HepG2 (cell line): ENCODE results near the gene GP2. TPM values are rescaled to one million over a fixed set of nuclear protein-coding genes. Genes with fewer than 3 reads are reported as not detected.

Source experiments
- ATAC-seq: fragments of 200-7000 bp; cut with Tn5 transposase; 3 replicates; pipeline ENCODE4 v1.9.1; 2020; ENCODE audit warnings: mild to moderate bottlenecking, moderate library complexity
- BruUV-seq: library from RNA; stranded (reverse); fragments of 400-500 nt; replicated peaks from 2 replicates; lab custom pipeline; 2021; lab: Mats Ljungman, UMichigan
- CTCF ChIA-PET: fragments of 300-600 bp; formaldehyde crosslinking; extraction: SDS; loops from one replicate; lab custom pipeline; 2021; ENCODE audit warnings: low total read pairs, inconsistent platforms, low intra/inter-chr PET ratio; lab: Yijun Ruan, JAX
- POLR2A ChIA-PET: fragments of 350-600 bp; sonication (Branson Sonifier 250); formaldehyde crosslinking; loops from one replicate; lab custom pipeline; 2020; ENCODE audit warnings: antibody characterized with exemption, inconsistent platforms; lab: Yijun Ruan, JAX
- DNase-seq: peaks from one replicate; pipeline ENCODE4 v3.0.0-alpha.2; 2015; ENCODE audit warnings: low spot score
- FAIRE-seq: peaks from 3 replicates; lab custom pipeline; 2011; peaks lifted over from hg19 to GRCh38; lab: Jason Lieb, UNC
- H2AFZ ChIP-seq: one replicate; pipeline ENCODE4 v1.6.1; 2011; ENCODE audit warnings: low read length, inconsistent platforms
- H3K27ac ChIP-seq: fragments of 300-600 bp; 3 replicates; pipeline ENCODE4 v1.8.0; 2011; ENCODE audit warnings: mixed run types, mild to moderate bottlenecking, mixed read lengths, low read length, inconsistent platforms; ENCODE audit not compliant: insufficient read depth; ENCODE audit errors: extremely low read length
- H3K27me3 ChIP-seq, 2 experiments: fragments of 200-600 bp in 1 of 2; 2 replicates in 1 of 2; 3 replicates in 1 of 2; pipeline versions ENCODE4 v1.6.0 to v1.8.0; 2011; ENCODE audit warnings: low read length in 2 of 2, mild to moderate bottlenecking in 2 of 2, moderate library complexity in 2 of 2, inconsistent platforms in 1 of 2; ENCODE audit not compliant: insufficient read depth in 2 of 2, control insufficient read depth in 1 of 2
- H3K36me3 ChIP-seq, 2 experiments: fragments of 200-600 bp in 1 of 2; replicated peaks in 1 of 2; 2 replicates in 1 of 2; 3 replicates in 1 of 2; pipeline versions ENCODE4 v1.5.1 to v1.8.0; 2011; ENCODE audit warnings: low read length in 2 of 2, inconsistent platforms in 1 of 2; ENCODE audit not compliant: insufficient read depth in 2 of 2, control insufficient read depth in 1 of 2
- H3K4me1 ChIP-seq: 2 replicates; pipeline ENCODE4 v1.5.1; 2012; ENCODE audit warnings: low read length, inconsistent platforms; ENCODE audit not compliant: insufficient read depth
- H3K4me2 ChIP-seq: 2 replicates; pipeline ENCODE4 v1.6.0; 2011; ENCODE audit warnings: low read depth, low read length, inconsistent platforms
- H3K4me3 ChIP-seq, 3 experiments: fragments of 200-600 bp in 1 of 3; sonication (generic), shearing (Covaris generic) in 1 of 3; replicated peaks in 1 of 3; 2 replicates each; pipeline ENCODE4 v1.5.1; 2011 to 2016; ENCODE audit warnings: low read length in 3 of 3, inconsistent platforms in 2 of 3, low read depth in 2 of 3, mild to moderate bottlenecking in 2 of 3, control low read depth in 1 of 3, mixed read lengths in 1 of 3; ENCODE audit not compliant: insufficient read depth in 1 of 3
- H3K79me2 ChIP-seq: one replicate; pipeline ENCODE4 v1.6.1; 2011; ENCODE audit warnings: low read length, inconsistent platforms; ENCODE audit not compliant: insufficient read depth
- H3K9ac ChIP-seq: 2 replicates; pipeline ENCODE4 v1.6.0; 2011; ENCODE audit warnings: mild to moderate bottlenecking, low read depth, low read length, inconsistent platforms; ENCODE audit not compliant: insufficient read depth
- H3K9me3 ChIP-seq: 2 replicates; pipeline ENCODE4 v1.5.1; 2012; ENCODE audit warnings: mild to moderate bottlenecking, low read length
- H4K20me1 ChIP-seq: 2 replicates; pipeline ENCODE4 v1.6.0; 2011; ENCODE audit warnings: inconsistent platforms, mild to moderate bottlenecking, low read length, moderate library complexity; ENCODE audit not compliant: insufficient read depth
- ADNP ChIP-seq: sonication (generic); formaldehyde crosslinking; IDR thresholded peaks from 2 replicates; pipeline ENCODE4 v1.4.0; 2020; ENCODE audit warnings: missing genetic modification reagents
- ELF3 ChIP-seq: IDR thresholded peaks from 2 replicates; pipeline ENCODE4 v1.6.1; 2016; ENCODE audit warnings: missing genetic modification reagents, missing compliant biosample characterization
- IRF2 ChIP-seq: IDR thresholded peaks from 2 replicates; pipeline ENCODE4 v1.6.1; 2018; ENCODE audit warnings: missing genetic modification reagents, missing compliant biosample characterization
- MEIS2 ChIP-seq: sonication (generic); formaldehyde crosslinking; IDR thresholded peaks from 2 replicates; pipeline ENCODE4 v1.9.0; 2021; ENCODE audit warnings: mild to moderate bottlenecking, missing genetic modification reagents
- MTF1 ChIP-seq: sonication (generic); formaldehyde crosslinking; IDR thresholded peaks from 2 replicates; pipeline ENCODE4 v1.5.0; 2020; ENCODE audit warnings: missing genetic modification reagents
- TBL1XR1 ChIP-seq: fragments of 150-350 bp; IDR thresholded peaks from 2 replicates; pipeline ENCODE4 v1.6.1; 2014; ENCODE audit warnings: borderline replicate concordance, low read length; ENCODE audit not compliant: partially characterized antibody
- ZBTB38 ChIP-seq: sonication (generic); formaldehyde crosslinking; IDR thresholded peaks from 2 replicates; pipeline ENCODE4 v1.5.1; 2020; ENCODE audit warnings: mild to moderate bottlenecking, missing genetic modification reagents
- ZFP82 ChIP-seq: sonication (generic); formaldehyde crosslinking; IDR thresholded peaks from 2 replicates; pipeline ENCODE4 v1.5.1; 2020; ENCODE audit warnings: mild to moderate bottlenecking, missing genetic modification reagents, borderline replicate concordance
- ZNF354B ChIP-seq: sonication (generic); formaldehyde crosslinking; IDR thresholded peaks from 2 replicates; pipeline ENCODE4 v1.8.0; 2022; ENCODE audit warnings: mild to moderate bottlenecking, missing genetic modification reagents
- ZNF614 ChIP-seq: IDR thresholded peaks from 2 replicates; pipeline ENCODE4 v1.6.1; 2018; ENCODE audit warnings: missing biosample characterization, missing genetic modification reagents, inconsistent platforms, borderline replicate concordance
- WGBS: methylation state at CpG from one replicate; pipeline ENCODE4 v1.1.6; 2017; ENCODE audit warnings: low lambda C conversion rate; 5-methylcytosine and 5-hydroxymethylcytosine counted together
- in situ Hi-C: cut with HindIII; loops from 2 replicates; pipeline ENCODE4 v1.10.0; 2017; ENCODE audit warnings: low pct_unique_long_range_greater_than_20kb; ENCODE audit not compliant: extremely low pct_ligation_motif_present
- intact Hi-C: fragments of 100-400 bp; cut with micrococcal nuclease; formaldehyde crosslinking; loops from one replicate; pipeline ENCODE4 v1.10.0; 2022; ENCODE audit not compliant: unreplicated experiment
- polyA plus RNA-seq, 8 experiments: library from polyadenylated mRNA; depleted of rRNA in 3 of 8; stranded (reverse) in 7 of 8; unstranded in 1 of 8; fragments of >200 nt; fragmentation: Illumina TruSeq in 4 of 8; extraction: Trizol in 4 of 8; gene quantifications; 2 replicates each; pipeline versions ENCODE4 v1.2.1 to v1.2.3, GENCODE V29; 2011 to 2016; ENCODE audit warnings: low read depth in 4 of 8, missing spikeins in 1 of 8, mixed read lengths in 1 of 8; ENCODE audit not compliant: insufficient read depth in 1 of 8
- total RNA-seq, 5 experiments: library from RNA; depleted of rRNA; stranded (reverse); fragments of >200 nt; fragmentation: Illumina TruSeq; extraction: Trizol; gene quantifications; 2 replicates each; pipeline ENCODE4 v1.2.3, GENCODE V29; 2016; ENCODE audit warnings: low read depth in 1 of 5
- TF ChIP-seq, protein P1 (sequence below): sonication (generic); formaldehyde crosslinking; IDR thresholded peaks from 2 replicates; pipeline ENCODE4 v1.4.0; 2020; ENCODE audit warnings: missing genetic modification reagents
- TF ChIP-seq, protein P2 (sequence below): sonication (generic); formaldehyde crosslinking; IDR thresholded peaks from 2 replicates; pipeline ENCODE4 v1.5.0; 2020; ENCODE audit warnings: mild to moderate bottlenecking, missing genetic modification reagents
- TF ChIP-seq, protein P3 (sequence below): sonication (generic); formaldehyde crosslinking; IDR thresholded peaks from 2 replicates; pipeline ENCODE4 v1.8.0; 2022; ENCODE audit warnings: missing genetic modification reagents, low read depth, mild to moderate bottlenecking, borderline replicate concordance
- TF ChIP-seq, protein P4 (sequence below): IDR thresholded peaks from 2 replicates; pipeline ENCODE4 v1.6.1; 2016; ENCODE audit warnings: low read depth, missing genetic modification reagents, missing compliant biosample characterization

The GP2 gene
- total and polyA plus RNA-seq, 2 of the 13 experiments (the other 11 are each of a cell fraction or from before 2014, with no cell fraction given) = 0.15 to 0.69 TPM

DNA sequence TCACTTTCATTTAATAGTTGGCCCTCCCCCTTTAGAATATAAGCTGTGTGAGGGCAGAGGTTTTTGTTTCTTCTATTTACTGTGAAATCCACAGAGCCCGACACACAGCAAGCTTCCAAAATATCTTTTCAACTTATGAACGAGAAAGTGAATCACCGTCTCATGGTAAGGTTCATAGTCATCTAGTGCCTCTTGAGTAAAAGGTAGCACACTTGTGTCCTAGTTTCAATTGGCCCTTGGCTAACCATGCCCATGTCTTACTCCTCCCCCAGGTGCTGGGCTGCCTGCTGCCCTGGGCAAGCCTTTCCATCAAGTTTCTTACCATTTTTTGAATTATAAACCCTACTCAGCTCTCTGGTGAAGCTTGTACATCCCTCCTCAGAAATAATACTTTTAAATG, 12.4 kb upstream of the GP2 start:
- Histone ChIP-seq H4K20me1 (no peaks in the 10 kb centered on the region), H3K79me2 (no peaks in the 10 kb centered on the region), H3K9me3 (no peaks in the 10 kb centered on the region), H3K36me3 (no peaks in the 10 kb centered on the region), H3K27me3 (peaks cover 0 to 24% of the 10 kb centered on the region in 2 experiments; a peak in 4 of 5 replicates), H3K4me2 (no peak overlapping the region), H2AFZ (no peak overlapping the region), H3K27ac (no peak overlapping the region)
- CTCF ChIA-PET = no interaction called here
- POLR2A ChIA-PET = no interaction called here
- no TSS peak for BruUV-seq
- no peak for ATAC-seq
- TF ChIP-seq, protein P1, sequence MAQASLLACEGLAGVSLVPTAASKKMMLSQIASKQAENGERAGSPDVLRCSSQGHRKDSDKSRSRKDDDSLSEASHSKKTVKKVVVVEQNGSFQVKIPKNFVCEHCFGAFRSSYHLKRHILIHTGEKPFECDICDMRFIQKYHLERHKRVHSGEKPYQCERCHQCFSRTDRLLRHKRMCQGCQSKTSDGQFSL (CRISPR knock-in tag) = no peak
- TF ChIP-seq ZNF354B (CRISPR knock-in tag) (no peak), MEIS2 (CRISPR knock-in tag) (no peak), IRF2 (CRISPR knock-in tag) (no peak), ELF3 (CRISPR knock-in tag) (no peak), TBL1XR1 (no peak), MTF1 (no peak), ADNP (CRISPR knock-in tag) (no peak), ZFP82 (CRISPR knock-in tag) (no peak), ZBTB38 (CRISPR knock-in tag) (no peak), ZNF614 (no peak)
- TF ChIP-seq, protein P2, sequence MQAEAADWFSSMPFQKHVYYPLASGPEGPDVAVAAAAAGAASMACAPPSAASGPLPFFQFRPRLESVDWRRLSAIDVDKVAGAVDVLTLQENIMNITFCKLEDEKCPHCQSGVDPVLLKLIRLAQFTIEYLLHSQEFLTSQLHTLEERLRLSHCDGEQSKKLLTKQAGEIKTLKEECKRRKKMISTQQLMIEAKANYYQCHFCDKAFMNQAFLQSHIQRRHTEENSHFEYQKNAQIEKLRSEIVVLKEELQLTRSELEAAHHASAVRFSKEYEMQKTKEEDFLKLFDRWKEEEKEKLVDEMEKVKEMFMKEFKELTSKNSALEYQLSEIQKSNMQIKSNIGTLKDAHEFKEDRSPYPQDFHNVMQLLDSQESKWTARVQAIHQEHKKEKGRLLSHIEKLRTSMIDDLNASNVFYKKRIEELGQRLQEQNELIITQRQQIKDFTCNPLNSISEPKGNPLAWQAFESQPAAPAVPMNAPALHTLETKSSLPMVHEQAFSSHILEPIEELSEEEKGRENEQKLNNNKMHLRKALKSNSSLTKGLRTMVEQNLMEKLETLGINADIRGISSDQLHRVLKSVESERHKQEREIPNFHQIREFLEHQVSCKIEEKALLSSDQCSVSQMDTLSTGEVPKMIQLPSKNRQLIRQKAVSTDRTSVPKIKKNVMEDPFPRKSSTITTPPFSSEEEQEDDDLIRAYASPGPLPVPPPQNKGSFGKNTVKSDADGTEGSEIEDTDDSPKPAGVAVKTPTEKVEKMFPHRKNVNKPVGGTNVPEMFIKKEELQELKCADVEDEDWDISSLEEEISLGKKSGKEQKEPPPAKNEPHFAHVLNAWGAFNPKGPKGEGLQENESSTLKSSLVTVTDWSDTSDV (CRISPR knock-in tag) = no peak
- TF ChIP-seq, protein P3, sequence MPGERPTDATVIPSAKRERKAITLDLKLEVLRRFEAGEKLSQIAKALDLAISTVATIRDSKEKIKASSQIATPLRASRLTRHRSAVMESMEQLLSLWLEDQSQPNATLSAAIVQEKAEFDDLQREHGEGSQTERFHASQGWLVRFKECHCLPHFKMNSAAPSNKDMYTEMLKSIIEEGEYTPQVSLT = no peak
- TF ChIP-seq, protein P4, sequence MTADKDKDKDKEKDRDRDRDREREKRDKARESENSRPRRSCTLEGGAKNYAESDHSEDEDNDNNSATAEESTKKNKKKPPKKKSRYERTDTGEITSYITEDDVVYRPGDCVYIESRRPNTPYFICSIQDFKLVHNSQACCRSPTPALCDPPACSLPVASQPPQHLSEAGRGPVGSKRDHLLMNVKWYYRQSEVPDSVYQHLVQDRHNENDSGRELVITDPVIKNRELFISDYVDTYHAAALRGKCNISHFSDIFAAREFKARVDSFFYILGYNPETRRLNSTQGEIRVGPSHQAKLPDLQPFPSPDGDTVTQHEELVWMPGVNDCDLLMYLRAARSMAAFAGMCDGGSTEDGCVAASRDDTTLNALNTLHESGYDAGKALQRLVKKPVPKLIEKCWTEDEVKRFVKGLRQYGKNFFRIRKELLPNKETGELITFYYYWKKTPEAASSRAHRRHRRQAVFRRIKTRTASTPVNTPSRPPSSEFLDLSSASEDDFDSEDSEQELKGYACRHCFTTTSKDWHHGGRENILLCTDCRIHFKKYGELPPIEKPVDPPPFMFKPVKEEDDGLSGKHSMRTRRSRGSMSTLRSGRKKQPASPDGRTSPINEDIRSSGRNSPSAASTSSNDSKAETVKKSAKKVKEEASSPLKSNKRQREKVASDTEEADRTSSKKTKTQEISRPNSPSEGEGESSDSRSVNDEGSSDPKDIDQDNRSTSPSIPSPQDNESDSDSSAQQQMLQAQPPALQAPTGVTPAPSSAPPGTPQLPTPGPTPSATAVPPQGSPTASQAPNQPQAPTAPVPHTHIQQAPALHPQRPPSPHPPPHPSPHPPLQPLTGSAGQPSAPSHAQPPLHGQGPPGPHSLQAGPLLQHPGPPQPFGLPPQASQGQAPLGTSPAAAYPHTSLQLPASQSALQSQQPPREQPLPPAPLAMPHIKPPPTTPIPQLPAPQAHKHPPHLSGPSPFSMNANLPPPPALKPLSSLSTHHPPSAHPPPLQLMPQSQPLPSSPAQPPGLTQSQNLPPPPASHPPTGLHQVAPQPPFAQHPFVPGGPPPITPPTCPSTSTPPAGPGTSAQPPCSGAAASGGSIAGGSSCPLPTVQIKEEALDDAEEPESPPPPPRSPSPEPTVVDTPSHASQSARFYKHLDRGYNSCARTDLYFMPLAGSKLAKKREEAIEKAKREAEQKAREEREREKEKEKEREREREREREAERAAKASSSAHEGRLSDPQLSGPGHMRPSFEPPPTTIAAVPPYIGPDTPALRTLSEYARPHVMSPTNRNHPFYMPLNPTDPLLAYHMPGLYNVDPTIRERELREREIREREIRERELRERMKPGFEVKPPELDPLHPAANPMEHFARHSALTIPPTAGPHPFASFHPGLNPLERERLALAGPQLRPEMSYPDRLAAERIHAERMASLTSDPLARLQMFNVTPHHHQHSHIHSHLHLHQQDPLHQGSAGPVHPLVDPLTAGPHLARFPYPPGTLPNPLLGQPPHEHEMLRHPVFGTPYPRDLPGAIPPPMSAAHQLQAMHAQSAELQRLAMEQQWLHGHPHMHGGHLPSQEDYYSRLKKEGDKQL (CRISPR knock-in tag) = no peak
- TF ChIP-seq, all 625 proteins: peak for 0
- no peak for FAIRE-seq
- Histone ChIP-seq H3K4me1 (no peaks in the 10 kb centered on the region), H3K9ac (no peak overlapping the region), H3K4me3 (no peak overlapping the region)
- intact Hi-C loops (no loop called here), in situ Hi-C loops (no loop called here)
- DNase-seq = no peak
- WGBS = 20% methylated on average over 3 of the region's 3 CpGs
